ENCODE measurements around the gene WDR4.
A peak's percentile ranks its signal among the peaks of the same experiment; 100 is the strongest.
"Not testable (repeated sequence)": the region's sequence is repeated elsewhere in the genome, so short reads cannot be mapped to it uniquely, and the experiment has no call there.

WDR4 gene

DNA sequence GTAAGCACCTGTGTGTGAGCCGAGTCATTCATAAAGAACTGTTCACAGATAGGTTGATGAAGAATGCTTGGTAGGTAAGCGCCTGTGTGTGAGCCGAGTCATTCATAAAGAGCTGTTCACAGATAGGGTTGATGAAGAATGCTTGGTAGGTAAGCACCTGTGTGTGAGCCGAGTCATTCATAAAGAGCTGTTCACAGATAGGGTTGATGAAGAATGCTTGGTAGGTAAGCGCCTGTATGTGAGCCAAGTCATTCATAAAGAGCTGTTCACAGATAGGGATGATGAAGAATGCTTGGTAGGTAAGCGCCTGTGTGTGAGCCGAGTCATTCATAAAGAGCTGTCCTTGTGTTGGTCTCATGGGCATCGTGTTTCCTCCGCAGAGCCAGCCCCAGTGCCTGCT, 29.1 kb upstream of the WDR4 start:
- not testable (repeated sequence) for H3K27ac ChIP-seq (ENCODE audit: low read depth, low read length); H3K4me3 ChIP-seq (ENCODE audit: low read length); H3K27me3 ChIP-seq (ENCODE audit: insufficient read depth, low read length); H3K9me3 ChIP-seq (ENCODE audit: insufficient read depth, low read depth, low read length); H3K9ac ChIP-seq (ENCODE audit: low read depth, low read length); H3K4me1 ChIP-seq (ENCODE audit: insufficient read depth, low read length)
- peaks cover 80% of the 10 kb centered on the region for H3K36me3 ChIP-seq (ENCODE audit: insufficient read depth, low read length)
- 95% methylated on average over 9 of the region's 9 CpGs for WGBS

DNA sequence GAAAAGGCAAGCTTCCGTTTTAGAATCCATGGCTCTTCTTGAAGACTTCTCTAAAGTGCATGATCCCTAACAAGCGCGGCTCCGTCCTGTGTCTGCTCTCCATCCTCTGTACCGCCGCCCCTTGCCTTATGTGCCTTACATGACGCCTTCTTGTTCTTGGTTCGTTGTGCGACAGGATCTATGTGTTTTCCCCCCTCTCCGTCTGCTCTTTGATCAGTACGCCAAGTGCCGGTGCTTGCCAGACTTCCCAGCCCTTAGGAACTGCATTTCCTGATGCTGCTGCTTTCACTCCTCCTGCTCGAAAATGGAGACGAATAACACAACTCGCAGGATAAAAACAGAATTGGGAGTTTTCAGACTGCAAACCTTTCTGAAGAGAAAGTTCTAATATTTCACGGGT, 26.9 kb upstream of the WDR4 start:
- Histone ChIP-seq H3K9me3 (ENCODE audit: insufficient read depth, low read depth, low read length) (no peaks in the 10 kb centered on the region; the same call in 1 of the 2 replicates), H3K36me3 (ENCODE audit: insufficient read depth, low read length) (peaks cover 90% of the 10 kb centered on the region), H3K27ac (ENCODE audit: low read depth, low read length) (no peak overlapping the region), H3K4me1 (ENCODE audit: insufficient read depth, low read length) (no peaks in the 10 kb centered on the region), H3K4me3 (ENCODE audit: low read length) (no peak overlapping the region), H3K27me3 (ENCODE audit: insufficient read depth, low read length) (no peaks in the 10 kb centered on the region), H3K9ac (ENCODE audit: low read depth, low read length) (no peak overlapping the region)
- WGBS = 97% methylated on average over 16 of the region's 16 CpGs

DNA sequence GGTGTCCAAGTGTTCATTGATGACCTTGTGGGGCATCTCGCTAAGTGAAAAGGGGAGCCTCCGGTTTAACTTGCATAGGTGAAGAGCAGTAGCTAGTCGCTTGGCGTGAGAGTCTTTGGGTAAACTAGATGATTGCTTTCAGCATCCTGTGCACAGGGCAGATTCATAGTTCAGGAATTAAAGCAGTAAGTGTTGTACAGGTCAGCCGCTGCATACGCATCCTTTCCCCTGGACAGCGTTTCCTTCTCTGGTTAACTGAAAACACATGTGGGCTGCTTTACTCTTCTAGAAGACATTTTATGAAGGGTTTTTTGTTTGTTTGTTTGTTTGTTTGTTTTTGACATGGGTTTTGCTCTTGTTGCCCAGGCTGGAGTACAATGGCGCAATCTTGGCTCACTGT, 25.9 kb upstream of the WDR4 start:
- Histone ChIP-seq H3K4me3 (ENCODE audit: low read length) (no peak overlapping the region), H3K36me3 (ENCODE audit: insufficient read depth, low read length) (peaks cover 92% of the 10 kb centered on the region), H3K27me3 (ENCODE audit: insufficient read depth, low read length) (no peaks in the 10 kb centered on the region), H3K27ac (ENCODE audit: low read depth, low read length) (no peak overlapping the region), H3K9me3 (ENCODE audit: insufficient read depth, low read depth, low read length) (no peaks in the 10 kb centered on the region; the same call in 1 of the 2 replicates), H3K9ac (ENCODE audit: low read depth, low read length) (no peak overlapping the region), H3K4me1 (ENCODE audit: insufficient read depth, low read length) (no peaks in the 10 kb centered on the region)
- 97% methylated on average over 8 of the region's 8 CpGs for WGBS

DNA sequence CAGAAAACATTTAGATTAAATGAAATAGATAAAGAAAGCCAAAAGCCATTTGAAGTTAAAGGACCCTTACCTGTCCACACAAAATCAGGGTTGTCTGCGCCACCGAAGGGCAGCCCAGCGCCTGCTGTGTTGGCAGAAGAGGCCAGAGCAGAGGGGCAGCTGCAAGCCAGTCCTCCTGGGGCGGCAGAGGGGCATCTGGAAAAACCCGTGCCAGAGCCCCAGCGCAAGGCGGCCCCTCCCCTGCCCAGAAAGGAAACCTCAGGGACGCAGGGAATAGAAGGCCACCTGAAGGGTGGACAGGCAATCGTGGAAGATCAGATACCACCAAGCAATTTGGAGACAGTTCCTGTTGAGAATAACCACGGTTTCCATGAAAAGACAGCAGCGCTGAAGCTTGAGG, 24.5 kb upstream of the WDR4 start:
- Histone ChIP-seq H3K9me3 (ENCODE audit: insufficient read depth, low read depth, low read length) (no peaks in the 10 kb centered on the region; the same call in 1 of the 2 replicates), H3K27ac (ENCODE audit: low read depth, low read length) (no peak overlapping the region), H3K27me3 (ENCODE audit: insufficient read depth, low read length) (no peaks in the 10 kb centered on the region), H3K36me3 (ENCODE audit: insufficient read depth, low read length) (peaks cover 90% of the 10 kb centered on the region), H3K4me1 (ENCODE audit: insufficient read depth, low read length) (no peaks in the 10 kb centered on the region), H3K9ac (ENCODE audit: low read depth, low read length) (no peak overlapping the region), H3K4me3 (ENCODE audit: low read length) (no peak overlapping the region)
- WGBS = 97% methylated on average over 11 of the region's 11 CpGs

DNA sequence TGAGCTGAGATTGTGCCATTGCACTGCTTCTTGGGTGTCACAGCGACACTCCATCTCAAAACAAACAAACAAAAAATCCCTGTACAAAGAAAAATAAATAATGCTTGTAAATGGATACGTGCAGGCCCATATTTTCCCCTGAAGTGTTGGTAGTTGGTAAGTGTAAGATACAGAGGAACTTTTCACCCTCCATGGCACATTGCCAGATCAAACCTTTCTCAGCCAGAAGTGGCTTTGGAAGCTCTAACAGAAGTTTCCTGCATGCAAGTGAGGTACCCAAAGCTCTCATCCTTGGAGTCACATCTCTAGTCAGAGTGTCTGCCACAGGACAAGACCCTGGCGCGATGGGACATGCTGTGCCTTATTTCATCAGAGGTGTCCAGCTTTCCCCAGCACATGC, 21.1 kb upstream of the WDR4 start:
- Histone ChIP-seq H3K4me3 (ENCODE audit: low read length) (no peak overlapping the region), H3K36me3 (ENCODE audit: insufficient read depth, low read length) (peaks cover 84% of the 10 kb centered on the region), H3K27me3 (ENCODE audit: insufficient read depth, low read length) (no peaks in the 10 kb centered on the region), H3K27ac (ENCODE audit: low read depth, low read length) (no peak overlapping the region), H3K9ac (ENCODE audit: low read depth, low read length) (no peak overlapping the region), H3K9me3 (ENCODE audit: insufficient read depth, low read depth, low read length) (no peaks in the 10 kb centered on the region), H3K4me1 (ENCODE audit: insufficient read depth, low read length) (no peaks in the 10 kb centered on the region)
- WGBS = over 99% methylated on average over 4 of the region's 4 CpGs

DNA sequence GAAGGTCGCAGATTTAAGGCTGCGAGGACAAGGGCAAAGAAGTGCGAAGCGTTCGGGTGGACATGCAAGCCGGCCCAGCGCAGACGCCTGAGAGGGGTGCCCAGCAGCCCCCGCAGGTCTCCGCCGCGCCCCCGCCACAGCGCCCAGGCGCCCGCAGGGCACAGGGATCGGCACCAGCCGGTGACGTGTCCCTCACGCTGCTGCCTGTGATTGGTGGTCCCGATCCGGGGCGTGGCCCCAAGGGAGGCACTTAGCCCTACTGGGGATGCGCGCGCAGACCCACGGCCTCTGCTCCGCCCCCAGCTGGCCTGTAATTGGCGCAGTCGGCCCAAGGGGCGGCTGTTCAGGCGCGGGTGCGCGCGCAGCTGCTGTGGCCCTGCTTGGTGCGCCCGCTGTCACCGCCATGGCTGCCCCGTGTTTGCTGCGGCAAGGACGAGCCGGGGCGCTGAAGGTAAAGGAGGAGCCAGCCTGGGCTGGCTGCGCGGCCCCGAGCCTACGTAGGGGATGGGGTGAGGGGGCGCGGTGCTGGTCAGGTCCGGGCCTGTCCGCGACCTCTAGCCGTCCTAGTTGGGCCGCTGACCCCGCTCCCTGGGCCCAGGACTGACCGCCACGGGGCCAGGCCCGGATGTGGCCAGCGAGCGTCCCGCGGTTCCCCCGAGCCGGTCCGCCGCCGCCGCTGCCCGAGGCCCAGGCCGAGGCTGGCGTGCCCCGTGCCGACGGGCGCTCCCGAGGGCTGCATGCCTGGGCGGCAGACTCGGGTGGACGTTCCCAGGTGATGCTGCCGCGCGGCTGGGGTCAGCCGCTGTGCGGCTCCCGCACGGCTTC, 13.8 kb upstream of the WDR4 start, which contains the start of gene NDUFV3:
Gene NDUFV3, plus strand, starts transcription at position 379 of the 825 bp plus-strand sequence. Its CDS starts 25 bp downstream, at position 404.
- H3K9ac ChIP-seq (ENCODE audit: low read depth, low read length) = peak within 1 kb of the TSS; percentile 82
- H3K36me3 ChIP-seq (ENCODE audit: insufficient read depth, low read length) = peaks cover 24% of the 10 kb centered on the region
- under 1% methylated on average over 87 of the region's 87 CpGs for WGBS
- H3K9me3 ChIP-seq (ENCODE audit: insufficient read depth, low read depth, low read length) = no peaks in the 10 kb centered on the region
- peak within 1 kb of the TSS; percentile 99 for H3K4me3 ChIP-seq (ENCODE audit: low read length)
- no peaks in the 10 kb centered on the region for H3K4me1 ChIP-seq (ENCODE audit: insufficient read depth, low read length)
- peak within 1 kb of the TSS; percentile 89 for H3K27ac ChIP-seq (ENCODE audit: low read depth, low read length)
- H3K27me3 ChIP-seq (ENCODE audit: insufficient read depth, low read length) = no peaks in the 10 kb centered on the region

DNA sequence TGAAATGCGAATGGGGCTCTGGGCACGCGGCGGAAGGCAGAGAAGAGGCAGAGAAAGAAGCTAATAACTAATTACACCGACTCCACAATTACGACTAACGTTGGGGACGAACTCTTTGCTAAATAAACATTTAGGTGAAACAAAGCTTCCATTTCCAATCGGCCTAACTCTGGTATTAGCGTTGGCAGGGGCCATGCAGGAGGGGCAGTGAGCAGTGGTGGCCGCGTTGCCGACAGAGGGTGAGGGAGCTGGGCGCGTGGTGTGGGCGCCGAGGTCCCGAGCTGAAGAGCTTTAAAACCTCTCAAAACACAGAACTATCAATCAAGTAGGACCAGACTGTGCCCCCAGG, 13.2 kb upstream of the WDR4 start:
- Histone ChIP-seq H3K27ac (ENCODE audit: low read depth, low read length) (peak overlapping the region; percentile 86), H3K4me3 (ENCODE audit: low read length) (peak overlapping the region; percentile 99), H3K4me1 (ENCODE audit: insufficient read depth, low read length) (no peaks in the 10 kb centered on the region), H3K9me3 (ENCODE audit: insufficient read depth, low read depth, low read length) (no peaks in the 10 kb centered on the region), H3K9ac (ENCODE audit: low read depth, low read length) (peak overlapping the region; percentile 79), H3K36me3 (ENCODE audit: insufficient read depth, low read length) (peaks cover 19% of the 10 kb centered on the region), H3K27me3 (ENCODE audit: insufficient read depth, low read length) (no peaks in the 10 kb centered on the region)
- 41% methylated on average over 18 of the region's 18 CpGs for WGBS

DNA sequence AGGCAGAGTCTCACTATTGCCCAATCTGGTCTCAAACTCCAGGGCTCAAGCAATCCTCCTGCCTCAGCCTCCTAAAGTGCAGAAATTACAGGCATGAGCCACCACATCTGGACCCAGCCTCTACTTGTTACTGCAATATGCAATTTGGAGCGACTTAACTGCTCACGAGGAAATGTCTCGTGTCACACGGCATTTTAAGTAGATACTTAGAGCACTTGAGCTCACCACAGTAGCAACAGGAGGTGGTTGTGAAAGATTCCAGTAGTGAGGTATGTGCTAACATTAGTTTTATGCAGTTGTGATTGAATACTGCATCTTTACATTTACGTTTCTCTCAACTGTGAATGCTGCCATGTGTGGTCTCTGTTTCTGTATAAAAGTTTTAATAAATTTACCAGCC, 8.0 kb upstream of the WDR4 start:
- WGBS = 97% methylated on average over 5 of the region's 5 CpGs
- no peak overlapping the region for H3K4me3 ChIP-seq (ENCODE audit: low read length)

DNA sequence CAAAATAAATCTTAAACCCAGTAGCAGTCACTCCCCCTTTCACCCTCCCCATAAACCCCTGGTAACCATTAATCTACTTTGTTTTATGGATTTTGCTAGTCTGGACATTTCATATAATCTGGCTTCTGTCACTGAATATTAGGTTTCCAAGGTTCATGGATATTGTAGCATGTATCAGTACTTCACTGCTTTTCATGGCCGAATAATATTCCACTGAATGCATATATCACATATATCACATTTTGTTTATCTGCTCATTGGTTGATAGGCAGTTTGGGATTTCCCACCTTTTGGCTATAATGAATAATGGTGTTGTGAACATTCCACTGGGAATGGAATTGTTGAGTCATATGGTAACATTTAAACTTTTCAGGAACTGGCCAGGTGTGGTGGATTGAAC, 4.6 kb upstream of the WDR4 start:
- H3K4me1 ChIP-seq (ENCODE audit: insufficient read depth, low read length) = no peaks in the 10 kb centered on the region
- H3K9me3 ChIP-seq (ENCODE audit: insufficient read depth, low read depth, low read length) = no peaks in the 10 kb centered on the region
- no CpG with 5 or more reads among the region's 1 CpG for WGBS
- H3K4me3 ChIP-seq (ENCODE audit: low read length) = no peak overlapping the region
- H3K27me3 ChIP-seq (ENCODE audit: insufficient read depth, low read length) = no peaks in the 10 kb centered on the region
- no peak overlapping the region for H3K27ac ChIP-seq (ENCODE audit: low read depth, low read length)
- H3K36me3 ChIP-seq (ENCODE audit: insufficient read depth, low read length) = no peaks in the 10 kb centered on the region
- no peak overlapping the region for H3K9ac ChIP-seq (ENCODE audit: low read depth, low read length)

More for the DNA sequence above, 8.0 kb upstream of the WDR4 start:
- Histone ChIP-seq H3K9me3 (ENCODE audit: insufficient read depth, low read depth, low read length) (no peaks in the 10 kb centered on the region), H3K27me3 (ENCODE audit: insufficient read depth, low read length) (no peaks in the 10 kb centered on the region), H3K4me1 (ENCODE audit: insufficient read depth, low read length) (no peaks in the 10 kb centered on the region), H3K9ac (ENCODE audit: low read depth, low read length) (no peak overlapping the region), H3K27ac (ENCODE audit: low read depth, low read length) (no peak overlapping the region), H3K36me3 (ENCODE audit: insufficient read depth, low read length) (no peaks in the 10 kb centered on the region)

DNA sequence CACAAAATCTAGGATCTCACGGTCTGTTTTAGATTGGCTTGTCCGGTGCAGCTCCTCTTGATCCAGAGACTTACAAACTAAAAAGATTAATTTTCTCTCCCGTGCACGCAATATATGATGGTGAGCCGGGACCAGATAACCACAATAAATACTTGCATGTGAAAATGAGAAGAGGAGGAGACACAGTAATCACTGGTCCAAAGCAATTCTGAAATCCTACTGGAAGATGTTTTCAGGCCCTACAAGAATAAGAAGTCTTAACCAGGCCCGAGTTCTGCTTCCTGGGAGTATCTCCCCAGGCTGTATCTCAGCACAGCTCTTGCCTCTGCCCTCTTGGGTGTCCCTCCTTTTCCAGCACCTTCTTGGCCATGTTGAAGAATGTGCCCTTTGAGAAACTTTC, 1.0 kb upstream of the WDR4 start:
- Histone ChIP-seq H3K36me3 (ENCODE audit: insufficient read depth, low read length) (peaks cover 15% of the 10 kb centered on the region), H3K9ac (ENCODE audit: low read depth, low read length) (peak overlapping the region; percentile 96), H3K27ac (ENCODE audit: low read depth, low read length) (no peak overlapping the region), H3K27me3 (ENCODE audit: insufficient read depth, low read length) (no peaks in the 10 kb centered on the region), H3K4me3 (ENCODE audit: low read length) (peak overlapping the region; percentile 75), H3K9me3 (ENCODE audit: insufficient read depth, low read depth, low read length) (no peaks in the 10 kb centered on the region), H3K4me1 (ENCODE audit: insufficient read depth, low read length) (no peaks in the 10 kb centered on the region)
- 95% methylated on average over 5 of the region's 6 CpGs for WGBS

DNA sequence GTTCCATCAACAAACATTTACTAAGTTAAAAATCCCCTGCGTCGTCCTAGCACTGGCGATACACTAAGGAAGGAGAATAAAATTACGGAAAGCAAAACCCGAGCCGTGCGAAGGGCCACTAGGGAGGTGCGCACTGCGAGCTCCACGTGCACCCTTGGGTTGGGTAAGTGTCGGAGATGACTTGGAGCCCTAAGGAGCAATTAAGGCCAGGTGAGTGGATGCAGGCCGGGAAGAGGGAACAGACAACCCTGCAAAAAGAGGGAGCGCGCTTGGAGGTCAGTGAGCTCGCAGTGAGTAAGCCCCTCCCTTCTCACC, 704 bp downstream of the WDR4 start:
- Histone ChIP-seq H3K4me1 (ENCODE audit: insufficient read depth, low read length) (no peaks in the 10 kb centered on the region), H3K4me3 (ENCODE audit: low read length) (peak overlapping the region; percentile 75), H3K27me3 (ENCODE audit: insufficient read depth, low read length) (no peaks in the 10 kb centered on the region), H3K9ac (ENCODE audit: low read depth, low read length) (peak overlapping the region; percentile 96), H3K9me3 (ENCODE audit: insufficient read depth, low read depth, low read length) (no peaks in the 10 kb centered on the region), H3K36me3 (ENCODE audit: insufficient read depth, low read length) (peaks cover 27% of the 10 kb centered on the region), H3K27ac (ENCODE audit: low read depth, low read length) (peak overlapping the region; percentile 99)
- WGBS = 1% methylated on average over 15 of the region's 15 CpGs

DNA sequence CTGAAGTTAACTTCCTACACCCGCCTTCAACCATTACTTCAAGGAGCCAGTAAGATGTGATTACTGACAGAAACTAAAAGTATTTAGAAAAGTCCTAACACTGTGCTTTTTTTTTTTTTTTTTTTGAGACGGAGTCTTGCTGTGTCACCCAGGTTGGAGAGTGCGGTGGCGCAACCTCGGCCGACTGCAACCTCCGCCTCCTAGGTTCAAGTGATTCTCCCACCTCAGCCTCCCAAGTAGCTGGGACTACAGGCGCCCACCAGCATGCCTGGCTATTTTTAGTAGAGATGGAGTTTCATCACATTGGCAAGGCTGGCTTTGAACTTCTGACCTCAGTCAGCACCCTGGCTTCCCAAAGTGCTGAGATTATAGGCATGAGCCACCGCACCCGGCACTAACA, 3.5 kb downstream of the WDR4 start:
- not testable (repeated sequence) for H3K9ac ChIP-seq (ENCODE audit: low read depth, low read length); H3K9me3 ChIP-seq (ENCODE audit: insufficient read depth, low read depth, low read length); H3K4me1 ChIP-seq (ENCODE audit: insufficient read depth, low read length); H3K27me3 ChIP-seq (ENCODE audit: insufficient read depth, low read length); H3K27ac ChIP-seq (ENCODE audit: low read depth, low read length); H3K4me3 ChIP-seq (ENCODE audit: low read length)
- H3K36me3 ChIP-seq (ENCODE audit: insufficient read depth, low read length) = peaks cover 56% of the 10 kb centered on the region
- WGBS = 92% methylated on average over 10 of the region's 10 CpGs

All from HUES64 (cell line).